HG03039 (cell line): Measurements from ENCODE around the gene RIPOR1.
"Not testable (repeated sequence)": the region's sequence is repeated elsewhere in the genome, so short reads cannot be mapped to it uniquely, and the experiment has no call there.

ENCODE experiments used
- ATAC-seq: cut with Tn5 transposase; IDR thresholded peaks from one replicate; pipeline ENCODE4 v1.9.1; 2021; ENCODE audit warnings: mild to moderate bottlenecking, moderate library complexity; ENCODE audit not compliant: unreplicated experiment

RIPOR1 gene, protein sequence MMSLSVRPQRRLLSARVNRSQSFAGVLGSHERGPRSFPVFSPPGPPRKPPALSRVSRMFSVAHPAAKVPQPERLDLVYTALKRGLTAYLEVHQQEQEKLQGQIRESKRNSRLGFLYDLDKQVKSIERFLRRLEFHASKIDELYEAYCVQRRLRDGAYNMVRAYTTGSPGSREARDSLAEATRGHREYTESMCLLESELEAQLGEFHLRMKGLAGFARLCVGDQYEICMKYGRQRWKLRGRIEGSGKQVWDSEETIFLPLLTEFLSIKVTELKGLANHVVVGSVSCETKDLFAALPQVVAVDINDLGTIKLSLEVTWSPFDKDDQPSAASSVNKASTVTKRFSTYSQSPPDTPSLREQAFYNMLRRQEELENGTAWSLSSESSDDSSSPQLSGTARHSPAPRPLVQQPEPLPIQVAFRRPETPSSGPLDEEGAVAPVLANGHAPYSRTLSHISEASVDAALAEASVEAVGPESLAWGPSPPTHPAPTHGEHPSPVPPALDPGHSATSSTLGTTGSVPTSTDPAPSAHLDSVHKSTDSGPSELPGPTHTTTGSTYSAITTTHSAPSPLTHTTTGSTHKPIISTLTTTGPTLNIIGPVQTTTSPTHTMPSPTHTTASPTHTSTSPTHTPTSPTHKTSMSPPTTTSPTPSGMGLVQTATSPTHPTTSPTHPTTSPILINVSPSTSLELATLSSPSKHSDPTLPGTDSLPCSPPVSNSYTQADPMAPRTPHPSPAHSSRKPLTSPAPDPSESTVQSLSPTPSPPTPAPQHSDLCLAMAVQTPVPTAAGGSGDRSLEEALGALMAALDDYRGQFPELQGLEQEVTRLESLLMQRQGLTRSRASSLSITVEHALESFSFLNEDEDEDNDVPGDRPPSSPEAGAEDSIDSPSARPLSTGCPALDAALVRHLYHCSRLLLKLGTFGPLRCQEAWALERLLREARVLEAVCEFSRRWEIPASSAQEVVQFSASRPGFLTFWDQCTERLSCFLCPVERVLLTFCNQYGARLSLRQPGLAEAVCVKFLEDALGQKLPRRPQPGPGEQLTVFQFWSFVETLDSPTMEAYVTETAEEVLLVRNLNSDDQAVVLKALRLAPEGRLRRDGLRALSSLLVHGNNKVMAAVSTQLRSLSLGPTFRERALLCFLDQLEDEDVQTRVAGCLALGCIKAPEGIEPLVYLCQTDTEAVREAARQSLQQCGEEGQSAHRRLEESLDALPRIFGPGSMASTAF

DNA sequence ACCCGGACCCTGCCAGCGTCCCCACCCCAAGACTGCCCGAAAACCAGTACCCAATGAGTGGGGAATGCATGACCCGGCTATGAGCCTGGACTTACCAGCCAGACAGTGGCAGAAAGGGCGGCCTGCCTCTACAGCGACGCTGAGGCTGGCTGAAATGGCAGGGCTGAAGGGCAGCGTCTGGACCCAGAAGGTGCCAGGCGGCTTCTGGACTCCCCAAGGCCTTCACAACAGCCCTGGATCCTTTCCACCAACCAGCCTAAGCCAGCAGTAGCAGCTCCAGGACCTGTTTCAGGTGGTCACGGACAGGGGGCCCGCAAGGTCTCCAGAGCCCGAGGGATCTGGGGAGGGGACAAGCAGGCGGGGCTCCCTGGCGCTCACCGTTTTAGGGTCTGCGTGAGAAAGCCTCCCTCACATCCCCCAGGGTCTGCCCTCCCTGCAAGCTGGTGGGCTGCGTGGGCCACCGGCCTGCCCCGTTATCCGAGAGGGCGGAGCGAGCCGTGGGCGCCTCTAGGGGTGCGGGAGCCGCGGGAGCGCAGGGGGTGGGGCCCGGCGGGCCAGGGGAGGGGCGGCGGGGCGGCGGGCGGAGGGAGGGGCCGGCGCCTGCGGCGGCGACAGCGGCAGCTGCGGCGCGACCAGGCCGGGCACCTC, at the start of gene RIPOR1:
TSS of gene RIPOR1 (plus strand) at position 608 of the 648 bp plus-strand sequence. CDS start 9,618 bp downstream, outside the sequence.
- no peak for ATAC-seq

GRCh38 chr16:67480833-67481560, 47.6 kb upstream of the RIPOR1 start, which contains the start of gene ATP6V0D1:
ATP6V0D1 (minus strand) TSS chr16:67481157; CDS start chr16:67481086, 71 bp downstream.
- peak; percentile 95 for ATAC-seq

DNA sequence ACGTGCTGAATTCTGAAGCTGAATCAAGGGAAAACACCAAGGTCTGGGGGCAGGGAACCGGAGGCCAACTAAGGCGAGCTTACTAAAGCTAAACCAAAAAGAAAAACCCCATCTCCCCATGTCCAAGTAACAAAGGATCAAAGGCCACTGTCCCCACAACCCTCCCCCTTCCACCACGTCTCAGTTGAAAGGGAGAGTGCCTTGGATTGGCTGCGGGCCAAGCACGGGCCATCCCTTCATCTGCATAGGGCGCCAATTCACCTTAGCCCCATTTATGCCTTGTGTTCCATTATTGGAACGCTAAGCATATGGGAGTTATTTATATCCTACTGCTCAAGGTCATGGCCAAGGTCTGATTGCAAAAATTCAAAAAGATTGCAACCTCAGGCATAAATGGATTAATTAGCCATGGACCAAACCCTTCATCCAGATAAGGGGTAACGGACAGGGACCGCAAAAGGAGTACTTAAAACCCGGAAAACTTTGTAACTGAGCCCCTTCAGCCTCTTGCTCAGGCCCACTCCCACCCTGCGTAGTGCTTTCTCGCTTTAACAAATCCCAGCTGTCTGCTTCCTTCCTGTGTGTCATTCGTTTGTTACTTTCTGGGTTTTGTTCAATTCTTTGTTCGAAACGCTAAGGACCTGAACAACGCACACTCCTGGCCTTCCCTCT, 46.9 kb upstream of the RIPOR1 start:
- ATAC-seq = peak; percentile 9

GRCh38 chr16:67482233-67482924, 46.2 kb upstream of the RIPOR1 start:
- ATAC-seq = no peak

DNA sequence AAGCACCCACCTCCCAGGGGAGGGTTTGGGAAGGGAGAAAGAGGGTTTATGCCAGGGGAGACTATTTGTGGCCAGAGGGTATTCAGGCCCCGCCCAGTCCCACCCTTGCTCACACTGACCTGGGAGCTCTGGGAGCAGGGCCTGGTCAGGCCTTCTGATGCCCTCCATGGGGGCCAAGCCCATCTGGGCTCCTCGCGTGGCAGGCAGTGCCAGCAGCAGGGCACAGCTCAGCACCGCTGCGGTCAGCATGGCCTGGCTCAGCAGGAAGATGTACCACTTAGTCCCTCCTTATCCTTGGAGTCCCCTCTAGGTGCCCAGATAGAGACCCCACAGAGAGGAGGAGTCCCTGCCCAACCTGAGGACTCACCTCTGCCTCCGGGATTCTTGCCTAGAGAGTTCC, 45.5 kb upstream of the RIPOR1 start, which contains the start of gene AGRP:
TSS of gene AGRP (minus strand) at position 398 of the 400 bp plus-strand sequence. CDS start at position 249, 149 bp downstream.
- no peak for ATAC-seq

GRCh38 chr16:67483731-67484525, 44.7 kb upstream of the RIPOR1 start:
- ATAC-seq = no peak

- no peak for ATAC-seq
These were observed 41.8 kb upstream of the RIPOR1 start for GRCh38 chr16:67486805-67487204.

DNA sequence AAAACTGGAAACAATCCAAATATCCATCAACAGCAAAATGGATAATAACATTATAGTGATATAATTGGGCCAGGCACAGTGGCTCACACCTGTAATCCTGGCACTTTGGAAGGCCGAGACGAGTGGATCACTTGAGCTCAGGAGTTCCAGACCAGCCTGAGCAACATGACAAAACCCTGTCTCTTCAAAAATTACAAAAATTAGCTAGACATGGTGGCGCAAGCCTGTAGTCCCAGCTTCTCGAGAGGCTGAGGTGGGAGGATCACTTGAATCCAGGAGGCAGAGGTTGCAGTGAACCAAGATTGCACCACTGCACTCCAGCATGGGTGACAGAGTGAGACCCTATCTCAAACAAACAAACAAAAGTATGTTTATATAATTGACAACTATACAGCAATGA, 41.1 kb upstream of the RIPOR1 start:
- ATAC-seq = not testable (repeated sequence)

GRCh38 chr16:67489401-67490083, 39.1 kb upstream of the RIPOR1 start:
- ATAC-seq = no peak

GRCh38 chr16:67490335-67491096, 38.1 kb upstream of the RIPOR1 start:
- ATAC-seq = no peak

DNA sequence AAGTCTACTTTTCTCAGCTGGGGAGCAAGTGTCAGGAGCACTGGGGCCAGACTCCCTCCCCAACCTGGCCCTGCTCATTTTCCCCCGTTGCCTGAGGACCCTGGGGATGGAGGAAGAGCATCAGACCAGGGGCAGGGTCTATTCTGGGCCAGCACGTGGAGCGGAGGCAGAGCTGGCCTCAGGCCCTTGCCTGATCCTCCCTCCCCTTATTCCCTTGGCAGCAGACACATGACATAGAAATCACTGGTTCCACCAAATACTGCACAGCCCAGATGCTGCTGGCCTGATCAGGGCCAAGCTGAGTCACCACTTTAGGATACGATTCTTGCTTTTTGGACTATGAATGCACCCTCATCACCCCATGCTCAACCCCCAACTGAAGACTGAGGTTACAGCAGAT, 29.5 kb upstream of the RIPOR1 start:
- no peak for ATAC-seq

DNA sequence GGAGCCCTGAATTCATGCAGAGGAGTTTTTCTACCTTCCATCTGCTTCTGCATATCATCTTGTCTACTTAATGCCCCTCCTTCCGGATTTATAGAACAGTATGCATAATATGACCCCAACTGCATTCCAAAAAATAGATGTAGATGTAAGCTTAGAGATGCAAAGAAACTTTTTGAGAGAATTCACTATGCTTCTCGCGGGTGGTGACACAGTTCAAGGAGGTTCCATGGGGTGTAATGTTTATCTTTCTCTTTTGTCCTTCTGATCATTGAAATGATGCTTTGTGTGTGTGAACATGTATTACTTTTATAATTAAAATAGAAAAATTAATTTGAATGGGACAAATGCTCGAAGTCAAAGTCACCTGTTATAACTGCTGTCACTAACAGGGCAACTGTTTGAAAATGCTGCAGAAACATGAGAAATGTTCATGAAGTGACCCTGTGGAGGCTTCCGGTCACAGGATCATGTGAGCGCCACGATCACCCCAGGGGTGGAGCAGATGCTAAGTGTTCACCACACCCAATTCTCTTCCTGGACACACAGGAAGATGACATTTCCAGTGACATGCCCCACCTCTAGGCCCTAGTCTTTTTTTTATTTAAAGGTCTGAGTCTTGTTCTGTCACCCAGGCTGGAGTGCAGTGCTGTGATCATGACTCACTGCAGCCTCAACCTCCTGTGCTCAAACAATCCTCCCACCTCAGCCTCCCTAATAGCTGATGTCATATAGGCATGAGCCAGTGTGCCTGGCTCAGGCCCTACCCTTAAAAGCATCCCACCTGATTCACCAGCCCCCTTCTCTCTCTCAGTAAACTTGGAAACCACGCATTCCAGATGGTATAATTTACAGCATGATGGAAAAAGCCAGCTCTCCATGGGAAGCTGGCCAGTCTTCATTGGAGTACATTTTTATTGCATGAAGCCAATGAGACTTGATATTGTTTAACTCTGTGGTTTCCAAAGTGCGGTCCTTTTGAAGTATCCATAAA, 24.3 kb upstream of the RIPOR1 start:
- no peak for ATAC-seq

GRCh38 chr16:67506468-67506867, 22.2 kb upstream of the RIPOR1 start:
- ATAC-seq = no peak

- no peak for ATAC-seq
These were observed 19.6 kb upstream of the RIPOR1 start for GRCh38 chr16:67509016-67509415.

GRCh38 chr16:67513892-67514291, 14.7 kb upstream of the RIPOR1 start:
- ATAC-seq = not testable (repeated sequence)
